Measurements from ENCODE around the gene ZFR2. TPM values are rescaled to one million over a fixed set of nuclear protein-coding genes. Genes with fewer than 3 reads are reported as not detected.

ZFR2 gene
- total and polyA plus RNA-seq, 9 donors: 0.05 to 0.25 (median 0.14) TPM; not detected in 3

GRCh38 chr19:3844596-3844995, 24.2 kb downstream of the ZFR2 start:
- no peaks in the 10 kb centered on the region for H3K4me1 ChIP-seq (ENCODE audit: insufficient read depth)
- 51 to 69% (median 64%) methylated on average over 5 of the region's 5 CpGs for WGBS, 3 donors
- no peak for DNase-seq
- no peaks in the 10 kb centered on the region for H3K36me3 ChIP-seq
- no peak overlapping the region for H3K4me3 ChIP-seq
- H3K9me3 ChIP-seq: no peaks in the 10 kb centered on the region
- H3K27ac ChIP-seq: no peak overlapping the region
- intact Hi-C loops (cut with DNase I): no loop called here
- TF ChIP-seq CTCF (IDR thresholded peaks at IDR 0.05) (no peak), EP300 (IDR thresholded peaks at IDR 0.05) (no peak), POLR2A (IDR thresholded peaks at IDR 0.05) (no peak)
- no peaks in the 10 kb centered on the region for H3K27me3 ChIP-seq

- WGBS, 3 donors: 83 to 88% (median 83%) methylated on average over 11 of the region's 11 CpGs
- intact Hi-C loops (cut with DNase I): no loop called here
- Histone ChIP-seq H3K4me1 (ENCODE audit: insufficient read depth) (no peaks in the 10 kb centered on the region), H3K4me3 (no peak overlapping the region), H3K36me3 (no peaks in the 10 kb centered on the region), H3K27me3 (no peaks in the 10 kb centered on the region), H3K27ac (no peak overlapping the region), H3K9me3 (no peaks in the 10 kb centered on the region)
- TF ChIP-seq CTCF (IDR thresholded peaks at IDR 0.05) (no peak), POLR2A (IDR thresholded peaks at IDR 0.05) (no peak), EP300 (IDR thresholded peaks at IDR 0.05) (no peak)
- no peak for DNase-seq
These were observed 25.9 kb downstream of the ZFR2 start for GRCh38 chr19:3842948-3843347.

- Histone ChIP-seq H3K9me3 (no peaks in the 10 kb centered on the region), H3K4me3 (no peak overlapping the region), H3K27me3 (no peaks in the 10 kb centered on the region), H3K4me1 (ENCODE audit: insufficient read depth) (no peaks in the 10 kb centered on the region), H3K36me3 (no peaks in the 10 kb centered on the region), H3K27ac (no peak overlapping the region)
- TF ChIP-seq EP300 (IDR thresholded peaks at IDR 0.05) (no peak), CTCF (IDR thresholded peaks at IDR 0.05) (no peak), POLR2A (IDR thresholded peaks at IDR 0.05) (no peak)
- WGBS, 3 donors: 83 to 85% (median 84%) methylated on average over 10 of the region's 10 CpGs
- DNase-seq: no peak
- intact Hi-C loops (cut with DNase I): no loop called here
These were observed 28.0 kb downstream of the ZFR2 start for GRCh38 chr19:3840804-3841203.

- Histone ChIP-seq H3K4me3 (no peak overlapping the region), H3K9me3 (no peaks in the 10 kb centered on the region), H3K4me1 (ENCODE audit: insufficient read depth) (no peaks in the 10 kb centered on the region), H3K36me3 (no peaks in the 10 kb centered on the region), H3K27ac (no peak overlapping the region), H3K27me3 (no peaks in the 10 kb centered on the region)
- DNase-seq: no peak
- TF ChIP-seq EP300 (IDR thresholded peaks at IDR 0.05): no peak
- TF ChIP-seq POLR2A (IDR thresholded peaks at IDR 0.05): no peak
- TF ChIP-seq CTCF (IDR thresholded peaks at IDR 0.05): no peak
- WGBS, 3 donors: 44 to 60% (median 49%) methylated on average over 13 of the region's 13 CpGs
- intact Hi-C loops (cut with DNase I): no loop called here
These were observed 28.9 kb downstream of the ZFR2 start for GRCh38 chr19:3839941-3840340.

- 74 to 83% (median 74%) methylated on average over 13 of the region's 13 CpGs for WGBS, 3 donors
- intact Hi-C loops (cut with DNase I): no loop called here
These were observed 30.2 kb downstream of the ZFR2 start for GRCh38 chr19:3838661-3839060.

More at GRCh38 chr19:3838661-3839060, 30.2 kb downstream of the ZFR2 start:
- no peak overlapping the region for H3K27ac ChIP-seq
- H3K9me3 ChIP-seq: no peaks in the 10 kb centered on the region
- no peak for DNase-seq
- no peak overlapping the region for H3K4me3 ChIP-seq
- TF ChIP-seq POLR2A (IDR thresholded peaks at IDR 0.05) (no peak), EP300 (IDR thresholded peaks at IDR 0.05) (no peak), CTCF (IDR thresholded peaks at IDR 0.05) (no peak)
- H3K4me1 ChIP-seq (ENCODE audit: insufficient read depth): no peaks in the 10 kb centered on the region
- H3K36me3 ChIP-seq: no peaks in the 10 kb centered on the region
- no peaks in the 10 kb centered on the region for H3K27me3 ChIP-seq
